HepG2 (cell line): ENCODE results near the gene SPTY2D1. TPM values are rescaled to one million over a fixed set of nuclear protein-coding genes. Genes with fewer than 3 reads are reported as not detected.

ENCODE experiments used
- AFF4 ChIP-seq: sonication (generic); formaldehyde crosslinking; IDR thresholded peaks from 2 replicates; pipeline ENCODE4 v1.4.0; 2020; ENCODE audit warnings: missing genetic modification reagents
- CTCF ChIP-seq: sonication (generic); formaldehyde crosslinking; IDR thresholded peaks from 2 replicates; pipeline ENCODE4 v1.5.0; 2020; ENCODE audit warnings: mild to moderate bottlenecking, missing genetic modification reagents, moderate library complexity
- SMC3 ChIP-seq: IDR thresholded peaks from 2 replicates; pipeline ENCODE4 v1.6.1; 2011; ENCODE audit warnings: low read length, improper control_type of control experiment
- STAG1 ChIP-seq: sonication (generic); formaldehyde crosslinking; IDR thresholded peaks from 2 replicates; pipeline ENCODE4 v1.4.0; 2020; ENCODE audit warnings: missing genetic modification reagents
- ZFP91 ChIP-seq: sonication (generic); formaldehyde crosslinking; IDR thresholded peaks from 2 replicates; pipeline ENCODE4 v1.9.0; 2022; ENCODE audit warnings: missing genetic modification reagents, mild to moderate bottlenecking, borderline replicate concordance
- ZNF292 ChIP-seq: sonication (generic); formaldehyde crosslinking; IDR thresholded peaks from 2 replicates; pipeline ENCODE4 v1.8.1; 2022; ENCODE audit warnings: mild to moderate bottlenecking, low read depth, missing genetic modification reagents, borderline replicate concordance
- polyA plus RNA-seq, 8 experiments: library from polyadenylated mRNA; depleted of rRNA in 3 of 8; stranded (reverse) in 7 of 8; unstranded in 1 of 8; fragments of >200 nt; fragmentation: Illumina TruSeq in 4 of 8; extraction: Trizol in 4 of 8; gene quantifications; 2 replicates each; pipeline versions ENCODE4 v1.2.1 to v1.2.3, GENCODE V29; 2011 to 2016; ENCODE audit warnings: low read depth in 4 of 8, missing spikeins in 1 of 8, mixed read lengths in 1 of 8; ENCODE audit not compliant: insufficient read depth in 1 of 8
- total RNA-seq, 5 experiments: library from RNA; depleted of rRNA; stranded (reverse); fragments of >200 nt; fragmentation: Illumina TruSeq; extraction: Trizol; gene quantifications; 2 replicates each; pipeline ENCODE4 v1.2.3, GENCODE V29; 2016; ENCODE audit warnings: low read depth in 1 of 5

Gene SPTY2D1
- total and polyA plus RNA-seq, 2 of the 13 experiments (the other 11 are each of a cell fraction or from before 2014, with no cell fraction given): 6.9 to 14.8 TPM

- TF ChIP-seq CTCF (peak; percentile 76), ZNF292 (CRISPR knock-in tag) (no peak), SMC3 (peak; percentile 31; the same call in 1 of the 2 replicates), ZFP91 (CRISPR knock-in tag) (0 out of 2 replicates have a peak, but pooled peaks have one; percentile 19), STAG1 (peak; percentile 69), AFF4 (CRISPR knock-in tag) (no peak)
Observed at GRCh38 chr11:18650859-18651557, 16.9 kb upstream of the SPTY2D1 start (continued).
